Endothelial cell (in vitro differentiated cells): Measurements from ENCODE around the gene KEL. TPM values are rescaled to one million over a fixed set of nuclear protein-coding genes. Genes with fewer than 3 reads are reported as not detected.

Experiments used
- DNase-seq: peaks from one replicate; pipeline ENCODE4 v3.0.0; 2021; ENCODE audit warnings: low spot score
- H3K27ac Mint-ChIP-seq: one replicate; pipeline ENCODE4 v1.8.0; 2021; ENCODE audit warnings: mixed read lengths, inconsistent platforms; ENCODE audit not compliant: unreplicated experiment
- H3K27me3 Mint-ChIP-seq: one replicate; pipeline ENCODE4 v1.8.0; 2021; ENCODE audit warnings: mild to moderate bottlenecking, moderate library complexity, mixed read lengths, inconsistent platforms; ENCODE audit not compliant: unreplicated experiment
- H3K36me3 Mint-ChIP-seq: one replicate; pipeline ENCODE4 v1.8.0; 2021; ENCODE audit warnings: mild to moderate bottlenecking, low read depth, mixed read lengths, inconsistent platforms; ENCODE audit not compliant: unreplicated experiment
- H3K4me1 Mint-ChIP-seq: one replicate; pipeline ENCODE4 v1.8.0; 2021; ENCODE audit warnings: mild to moderate bottlenecking, mixed read lengths, inconsistent platforms; ENCODE audit not compliant: unreplicated experiment
- H3K4me3 Mint-ChIP-seq: one replicate; pipeline ENCODE4 v1.8.0; 2021; ENCODE audit warnings: mild to moderate bottlenecking, mixed read lengths, inconsistent platforms; ENCODE audit not compliant: unreplicated experiment
- H3K9me3 Mint-ChIP-seq: one replicate; pipeline ENCODE4 v1.8.0; 2021; ENCODE audit warnings: mixed read lengths, inconsistent platforms; ENCODE audit not compliant: unreplicated experiment
- total RNA-seq: library from RNA; stranded (reverse); fragmentation: NEBNext Ultra II Directional; extraction: Animal tissue kit (Norgen Biotek cat#: 25700); gene quantifications from one replicate; pipeline ENCODE4 v1.2.1, GENCODE V29; 2021; ENCODE audit not compliant: unreplicated experiment
- TF ChIP-seq, protein P1 (sequence below): fragments of 200-600 bp; sonication (generic); IDR thresholded peaks from one replicate; pipeline ENCODE4 v1.5.0; 2021; ENCODE audit warnings: antibody characterized with exemption; ENCODE audit not compliant: unreplicated experiment

Gene KEL
- total RNA-seq, 1 donor from 2014 or later = 0.74 TPM

DNA sequence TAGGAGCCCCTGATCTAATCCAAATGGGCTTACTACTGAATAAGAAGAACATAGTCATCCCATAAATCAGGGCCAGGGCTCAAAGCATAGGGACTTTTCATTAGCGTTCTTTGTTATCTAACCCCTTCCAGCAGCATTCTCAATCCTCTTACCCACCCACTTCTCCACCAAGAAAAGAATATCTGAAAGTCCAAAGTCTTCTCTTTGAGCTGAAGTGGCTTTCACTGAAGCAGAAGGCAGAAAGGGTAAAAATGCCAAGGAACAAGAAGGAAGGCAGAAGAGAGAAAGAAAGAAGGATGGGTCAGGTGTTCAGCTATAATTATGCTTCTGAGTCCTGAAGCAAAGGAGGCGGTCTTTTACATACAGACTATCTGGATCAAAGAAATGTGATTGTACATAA is 38.8 kb downstream of the KEL start:
- TF ChIP-seq, protein P1, sequence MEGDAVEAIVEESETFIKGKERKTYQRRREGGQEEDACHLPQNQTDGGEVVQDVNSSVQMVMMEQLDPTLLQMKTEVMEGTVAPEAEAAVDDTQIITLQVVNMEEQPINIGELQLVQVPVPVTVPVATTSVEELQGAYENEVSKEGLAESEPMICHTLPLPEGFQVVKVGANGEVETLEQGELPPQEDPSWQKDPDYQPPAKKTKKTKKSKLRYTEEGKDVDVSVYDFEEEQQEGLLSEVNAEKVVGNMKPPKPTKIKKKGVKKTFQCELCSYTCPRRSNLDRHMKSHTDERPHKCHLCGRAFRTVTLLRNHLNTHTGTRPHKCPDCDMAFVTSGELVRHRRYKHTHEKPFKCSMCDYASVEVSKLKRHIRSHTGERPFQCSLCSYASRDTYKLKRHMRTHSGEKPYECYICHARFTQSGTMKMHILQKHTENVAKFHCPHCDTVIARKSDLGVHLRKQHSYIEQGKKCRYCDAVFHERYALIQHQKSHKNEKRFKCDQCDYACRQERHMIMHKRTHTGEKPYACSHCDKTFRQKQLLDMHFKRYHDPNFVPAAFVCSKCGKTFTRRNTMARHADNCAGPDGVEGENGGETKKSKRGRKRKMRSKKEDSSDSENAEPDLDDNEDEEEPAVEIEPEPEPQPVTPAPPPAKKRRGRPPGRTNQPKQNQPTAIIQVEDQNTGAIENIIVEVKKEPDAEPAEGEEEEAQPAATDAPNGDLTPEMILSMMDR = no peak
- no peak overlapping the region for H3K27ac Mint-ChIP-seq
- H3K4me3 Mint-ChIP-seq = no peak overlapping the region
- peaks cover 5% of the 10 kb centered on the region for H3K27me3 Mint-ChIP-seq
- H3K9me3 Mint-ChIP-seq = peaks cover 4% of the 10 kb centered on the region
- H3K36me3 Mint-ChIP-seq = no peaks in the 10 kb centered on the region
- DNase-seq = no peak
- H3K4me1 Mint-ChIP-seq = peaks cover 8% of the 10 kb centered on the region

DNA sequence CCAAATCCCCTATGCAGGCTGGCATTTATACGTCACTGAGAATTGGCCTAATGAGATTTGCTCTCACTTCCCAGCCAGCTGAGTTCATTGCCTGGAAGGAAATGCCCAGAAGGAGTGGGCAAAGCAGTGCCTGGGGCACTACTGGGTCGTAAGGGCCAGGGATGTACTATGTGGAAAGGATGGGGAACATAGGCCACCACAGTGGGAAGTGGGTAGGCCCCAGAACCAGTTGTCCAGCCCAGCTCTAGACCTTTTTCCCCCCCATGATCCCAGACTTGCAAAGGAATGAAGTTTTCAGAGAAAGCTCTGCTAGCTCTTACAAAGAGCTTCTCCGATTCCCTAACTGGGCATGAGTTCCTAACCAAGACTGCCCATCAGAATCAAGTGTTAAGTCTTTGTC is 42.5 kb downstream of the KEL start:
- Mint-ChIP-seq H3K36me3 (no peaks in the 10 kb centered on the region), H3K27me3 (no peaks in the 10 kb centered on the region), H3K4me3 (no peak overlapping the region)

DNA sequence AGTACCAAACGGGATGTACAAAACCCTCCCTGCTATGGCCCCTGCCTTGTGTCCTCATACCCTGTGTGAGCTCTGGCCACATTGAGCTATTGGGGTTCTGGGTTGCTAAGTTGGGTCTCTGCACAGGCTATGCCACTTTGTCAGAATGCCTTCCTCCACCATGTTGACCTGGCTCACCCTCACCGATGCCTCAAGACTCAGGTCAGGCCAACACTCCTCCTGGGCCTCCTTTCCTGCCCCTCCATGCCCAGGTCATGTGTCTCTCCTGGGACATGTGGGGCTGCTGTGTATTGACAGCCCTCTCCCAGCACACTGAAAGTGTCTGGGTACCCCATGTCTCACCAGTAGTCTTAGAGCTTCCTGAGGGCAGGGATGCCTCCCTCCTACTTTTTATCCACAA is 43.3 kb downstream of the KEL start:
- Mint-ChIP-seq H3K4me3 (no peak overlapping the region), H3K27ac (no peak overlapping the region), H3K9me3 (no peaks in the 10 kb centered on the region), H3K36me3 (no peaks in the 10 kb centered on the region), H3K27me3 (peaks cover 5% of the 10 kb centered on the region), H3K4me1 (peaks cover 11% of the 10 kb centered on the region)
- TF ChIP-seq, protein P1 = no peak
- DNase-seq = no peak

More for the DNA sequence above, 42.5 kb downstream of the KEL start:
- TF ChIP-seq, protein P1 = no peak
- H3K27ac Mint-ChIP-seq = no peak overlapping the region
- H3K4me1 Mint-ChIP-seq = peaks cover 3% of the 10 kb centered on the region
- no peak for DNase-seq
- H3K9me3 Mint-ChIP-seq = no peaks in the 10 kb centered on the region

DNA sequence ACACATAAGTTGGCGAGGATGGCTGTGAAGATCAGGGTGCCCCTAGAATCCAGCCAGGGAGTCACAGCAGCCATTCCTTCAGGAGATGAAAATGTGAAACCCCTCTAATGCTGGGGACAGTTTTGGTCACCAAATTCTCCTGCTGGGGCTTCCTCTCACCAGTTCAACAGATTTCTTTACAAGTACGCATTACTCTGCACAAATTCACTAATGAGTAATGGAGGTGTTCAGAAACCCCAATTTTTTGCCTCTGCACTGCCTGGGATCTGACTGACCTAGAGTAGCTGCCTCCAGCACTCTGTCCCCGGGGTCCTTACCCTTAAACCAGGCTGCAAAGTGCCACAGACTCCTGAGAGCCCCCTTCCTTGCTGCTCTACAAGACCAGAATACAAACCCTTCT is 44.7 kb downstream of the KEL start:
- Mint-ChIP-seq H3K9me3 (no peaks in the 10 kb centered on the region), H3K4me1 (peaks cover 23% of the 10 kb centered on the region), H3K27me3 (peaks cover 7% of the 10 kb centered on the region), H3K27ac (no peak overlapping the region), H3K36me3 (no peaks in the 10 kb centered on the region), H3K4me3 (no peak overlapping the region)
- TF ChIP-seq, protein P1 = no peak
- DNase-seq = no peak

DNA sequence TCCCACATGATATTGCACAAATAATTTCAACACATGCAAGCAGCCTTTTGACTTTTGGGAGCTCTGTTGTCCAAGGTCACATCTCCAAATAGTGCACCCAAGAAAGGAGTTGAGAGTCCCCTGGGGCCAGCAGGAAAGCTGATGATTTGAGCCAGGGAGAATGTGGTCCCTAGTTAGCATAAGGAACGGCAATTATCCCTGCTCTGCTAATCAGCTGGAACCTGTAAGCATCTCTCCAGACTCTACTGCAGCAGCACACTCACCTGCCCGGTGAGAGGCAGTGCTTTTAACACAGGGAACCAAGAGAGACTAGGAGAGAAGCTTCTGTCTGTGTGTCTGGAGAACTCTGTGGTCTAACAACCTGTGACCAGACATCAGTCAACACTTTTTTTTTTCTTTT is 45.7 kb downstream of the KEL start:
- TF ChIP-seq, protein P1 = no peak
- Mint-ChIP-seq H3K36me3 (no peaks in the 10 kb centered on the region), H3K4me3 (no peak overlapping the region), H3K27me3 (peaks cover 7% of the 10 kb centered on the region), H3K9me3 (no peaks in the 10 kb centered on the region), H3K27ac (no peak overlapping the region), H3K4me1 (peaks cover 23% of the 10 kb centered on the region)
- no peak for DNase-seq
